ENCODE data around the gene AIG1.

- TF ChIP-seq CTCF (IDR thresholded peaks at IDR 0.05; ENCODE audit: poor library complexity, severe bottlenecking) (no peak), EP300 (conservative IDR thresholded peaks at IDR 0.05; ENCODE audit: poor library complexity, severe bottlenecking) (no peak), REST (IDR thresholded peaks at IDR 0.05; ENCODE audit: borderline replicate concordance) (no peak), EZH2 (IDR thresholded peaks at IDR 0.05; ENCODE audit: borderline replicate concordance, insufficient read depth, low read length, poor library complexity, severe bottlenecking) (no peak)
Observed at GRCh38 chr6:143062551-143062950, 1.9 kb downstream of the AIG1 start.
